Measurements from ENCODE around the gene ACO2.
"Not testable (repeated sequence)": the region's sequence is repeated elsewhere in the genome, so short reads cannot be mapped to it uniquely, and the experiment has no call there.

The ACO2 gene

GRCh38 chr22:41567512-41567768, 98.5 kb downstream of the ACO2 start:
- Histone ChIP-seq H3K4me1 (ENCODE audit: control insufficient read depth in 1 of 2, insufficient read depth in 1 of 2, low read depth in 1 of 2, low read length in 1 of 2) (no peaks in the 10 kb centered on the region), H3K4me3 (ENCODE audit: low read depth in 1 of 2, low read length in 1 of 2) (no peak overlapping the region), H3K9me3 (no peaks in the 10 kb centered on the region), H3K27me3 (peaks cover 10% of the 10 kb centered on the region), H3K36me3 (no peaks in the 10 kb centered on the region), H3K27ac (no peak overlapping the region)
- TF ChIP-seq CTCF (IDR thresholded peaks at IDR 0.05), result no peak

- no peak for TF ChIP-seq CTCF (IDR thresholded peaks at IDR 0.05)
- no peak overlapping the region for H3K4me3 ChIP-seq (ENCODE audit: low read depth in 1 of 2, low read length in 1 of 2)
Observed at GRCh38 chr22:41568811-41569210, 99.9 kb downstream of the ACO2 start.

GRCh38 chr22:41570221-41570620, 101.3 kb downstream of the ACO2 start:
- Histone ChIP-seq H3K27me3 (no peaks in the 10 kb centered on the region), H3K4me3 (ENCODE audit: low read depth in 1 of 2, low read length in 1 of 2) (no peak overlapping the region), H3K27ac (no peak overlapping the region), H3K36me3 (peaks cover 11% of the 10 kb centered on the region), H3K9me3 (no peaks in the 10 kb centered on the region), H3K4me1 (ENCODE audit: control insufficient read depth in 1 of 2, insufficient read depth in 1 of 2, low read depth in 1 of 2, low read length in 1 of 2) (no peaks in the 10 kb centered on the region)
- no peak for TF ChIP-seq CTCF (IDR thresholded peaks at IDR 0.05)

More at GRCh38 chr22:41568811-41569210, 99.9 kb downstream of the ACO2 start:
- Histone ChIP-seq H3K9me3 (no peaks in the 10 kb centered on the region), H3K4me1 (ENCODE audit: control insufficient read depth in 1 of 2, insufficient read depth in 1 of 2, low read depth in 1 of 2, low read length in 1 of 2) (no peaks in the 10 kb centered on the region), H3K27me3 (no peaks in the 10 kb centered on the region), H3K36me3 (no peaks in the 10 kb centered on the region), H3K27ac (no peak overlapping the region)

- H3K27ac ChIP-seq, result no peak overlapping the region
- H3K36me3 ChIP-seq, result peaks cover 27% of the 10 kb centered on the region
- H3K4me1 ChIP-seq (ENCODE audit: control insufficient read depth in 1 of 2, insufficient read depth in 1 of 2, low read depth in 1 of 2, low read length in 1 of 2), result no peaks in the 10 kb centered on the region
- no peak for TF ChIP-seq CTCF (IDR thresholded peaks at IDR 0.05)
- H3K27me3 ChIP-seq, result no peaks in the 10 kb centered on the region
- H3K4me3 ChIP-seq (ENCODE audit: low read depth in 1 of 2, low read length in 1 of 2), result no peak overlapping the region
- H3K9me3 ChIP-seq, result no peaks in the 10 kb centered on the region
Observed at GRCh38 chr22:41571786-41572185, 102.9 kb downstream of the ACO2 start.

- not testable (repeated sequence) for H3K27me3 ChIP-seq; H3K27ac ChIP-seq; H3K4me1 ChIP-seq (ENCODE audit: control insufficient read depth in 1 of 2, insufficient read depth in 1 of 2, low read depth in 1 of 2, low read length in 1 of 2); H3K4me3 ChIP-seq (ENCODE audit: low read depth in 1 of 2, low read length in 1 of 2); H3K9me3 ChIP-seq
- peaks cover 32% of the 10 kb centered on the region for H3K36me3 ChIP-seq
Observed at GRCh38 chr22:41572305-41572704, 103.4 kb downstream of the ACO2 start.

- Histone ChIP-seq H3K4me1 (ENCODE audit: control insufficient read depth in 1 of 2, insufficient read depth in 1 of 2, low read depth in 1 of 2, low read length in 1 of 2) (no peaks in the 10 kb centered on the region), H3K27ac (no peak overlapping the region), H3K27me3 (no peaks in the 10 kb centered on the region), H3K9me3 (no peaks in the 10 kb centered on the region), H3K4me3 (ENCODE audit: low read depth in 1 of 2, low read length in 1 of 2) (no peak overlapping the region), H3K36me3 (peaks cover 46% of the 10 kb centered on the region)
- TF ChIP-seq CTCF (IDR thresholded peaks at IDR 0.05), result no peak
Observed at GRCh38 chr22:41573677-41574076, 104.8 kb downstream of the ACO2 start.

Data from neutrophil (primary cell).